ENCODE data around the gene CCDC78. TPM values are rescaled to one million over a fixed set of nuclear protein-coding genes. Genes with fewer than 3 reads are reported as not detected.

Gene CCDC78
- total and polyA plus RNA-seq, 2 donors (not counting 3 experiments of a cell fraction or from before 2014, with no cell fraction given), result 0.50 to 1.3 TPM

DNA sequence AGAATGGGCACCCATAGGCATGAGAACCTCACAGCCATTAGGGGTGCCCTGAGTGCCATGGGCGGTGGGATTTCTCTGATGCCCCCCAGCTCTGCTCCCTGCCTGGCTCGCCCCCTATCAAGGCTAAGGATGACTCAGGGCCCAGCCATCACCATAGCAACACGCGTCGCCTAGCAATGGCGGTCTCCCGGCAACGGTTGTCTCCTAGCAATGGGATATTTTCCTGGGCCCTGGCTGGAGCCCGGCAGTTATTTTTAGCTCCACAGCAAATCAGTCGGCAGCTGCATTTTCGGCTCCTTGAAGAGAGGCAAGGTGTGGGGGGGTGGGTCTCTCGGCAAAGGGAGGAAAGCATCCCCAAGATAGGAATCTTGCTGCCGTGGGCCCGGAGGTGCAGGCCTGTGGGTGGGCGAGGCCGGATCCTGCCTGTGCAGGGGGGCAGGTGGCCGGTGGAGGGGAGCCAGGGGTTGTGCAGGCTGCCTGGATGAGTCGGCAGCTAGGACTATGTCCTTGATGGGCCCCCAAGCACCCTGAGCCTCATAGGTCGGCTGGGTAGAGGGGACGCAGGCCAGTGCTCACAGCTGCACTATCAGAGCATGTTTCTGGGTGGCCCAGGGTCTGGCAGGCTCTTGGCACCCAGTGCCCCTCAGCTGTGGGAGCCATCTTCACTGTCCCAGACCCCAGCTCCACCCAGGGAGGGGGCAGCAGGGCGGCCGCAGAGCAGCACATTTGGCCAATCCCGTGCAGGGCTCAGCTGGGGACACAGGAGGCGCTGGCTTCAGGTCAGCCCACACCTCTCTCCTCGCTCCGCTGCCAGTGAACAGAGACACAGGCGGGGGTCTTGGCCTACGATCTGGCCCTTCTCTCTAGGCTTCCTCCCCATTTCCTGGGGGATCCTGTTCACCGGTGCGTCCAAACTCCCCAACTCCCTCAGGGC is 16.4 kb downstream of the CCDC78 start:
- H3K4me1 ChIP-seq (ENCODE audit: control insufficient read depth, extremely low read depth, insufficient read depth, low read length), result peaks cover 5% of the 10 kb centered on the region
- H2AFZ ChIP-seq (ENCODE audit: low read depth, low read length), result no peak overlapping the region
- ChIA-PET POLR2A (no interaction called here), CTCF (interaction anchor here (1.0 to 2.4 kb wide), 4 partner anchors 10 to 347 kb away, joined by 3 to 17 read pairs (median 4); partner anchors contain the start of gene WDR24)
- no peak overlapping the region for H3K27ac ChIP-seq (ENCODE audit: insufficient read depth, low read depth, low read length)
- H3K36me3 ChIP-seq (ENCODE audit: control insufficient read depth in 2 of 2, extremely low read depth in 1 of 2, insufficient read depth in 2 of 2, low read length in 2 of 2), result no peaks in the 10 kb centered on the region
- H3K9ac ChIP-seq (replicated peaks; ENCODE audit: extremely low read depth, insufficient read depth, low read length), result no peak overlapping the region
- peaks cover 14 to 22% of the 10 kb centered on the region in 2 experiments for H3K27me3 ChIP-seq (ENCODE audit: control insufficient read depth in 2 of 2, insufficient read depth in 2 of 2, low read length in 2 of 2)
- DNase-seq (ENCODE audit: low read depth, low spot score) (no peak), FAIRE-seq (no peak)
- H3K9me3 ChIP-seq (replicated peaks; ENCODE audit: control insufficient read depth, insufficient read depth, low read length), result no peaks in the 10 kb centered on the region
- H3K9me1 ChIP-seq (replicated peaks; ENCODE audit: control insufficient read depth, extremely low read depth, insufficient read depth, low read length), result no peaks in the 10 kb centered on the region
- no peak overlapping the region for H3K4me2 ChIP-seq (ENCODE audit: insufficient read depth, low read length)
- BruUV-seq (replicated peaks), result no TSS peak
- intact Hi-C loops (cut with micrococcal nuclease), result no loop called here
- H4K20me1 ChIP-seq (replicated peaks; ENCODE audit: control insufficient read depth, extremely low read depth, insufficient read depth, low read length), result no peaks in the 10 kb centered on the region
- no peak overlapping the region for H3K4me3 ChIP-seq (replicated peaks in 1 of 3; ENCODE audit: insufficient read depth in 1 of 3, low read depth in 1 of 3, low read length in 3 of 3)
- TF ChIP-seq EZH2 (IDR thresholded peaks at IDR 0.05; ENCODE audit: borderline replicate concordance, low read depth, low read length, severe bottlenecking), result no peak
- TF ChIP-seq POLR2AphosphoS5 (IDR thresholded peaks at IDR 0.05; ENCODE audit: insufficient read depth, low read depth, low read length), result no peak
- TF ChIP-seq, protein P1, sequence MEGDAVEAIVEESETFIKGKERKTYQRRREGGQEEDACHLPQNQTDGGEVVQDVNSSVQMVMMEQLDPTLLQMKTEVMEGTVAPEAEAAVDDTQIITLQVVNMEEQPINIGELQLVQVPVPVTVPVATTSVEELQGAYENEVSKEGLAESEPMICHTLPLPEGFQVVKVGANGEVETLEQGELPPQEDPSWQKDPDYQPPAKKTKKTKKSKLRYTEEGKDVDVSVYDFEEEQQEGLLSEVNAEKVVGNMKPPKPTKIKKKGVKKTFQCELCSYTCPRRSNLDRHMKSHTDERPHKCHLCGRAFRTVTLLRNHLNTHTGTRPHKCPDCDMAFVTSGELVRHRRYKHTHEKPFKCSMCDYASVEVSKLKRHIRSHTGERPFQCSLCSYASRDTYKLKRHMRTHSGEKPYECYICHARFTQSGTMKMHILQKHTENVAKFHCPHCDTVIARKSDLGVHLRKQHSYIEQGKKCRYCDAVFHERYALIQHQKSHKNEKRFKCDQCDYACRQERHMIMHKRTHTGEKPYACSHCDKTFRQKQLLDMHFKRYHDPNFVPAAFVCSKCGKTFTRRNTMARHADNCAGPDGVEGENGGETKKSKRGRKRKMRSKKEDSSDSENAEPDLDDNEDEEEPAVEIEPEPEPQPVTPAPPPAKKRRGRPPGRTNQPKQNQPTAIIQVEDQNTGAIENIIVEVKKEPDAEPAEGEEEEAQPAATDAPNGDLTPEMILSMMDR (IDR thresholded peaks at IDR 0.05; ENCODE audit: extremely low read depth in 1 of 2, insufficient read depth in 1 of 2, low read depth in 1 of 2, low read length in 2 of 2), result no peak
- peak; percentile 16 for TF ChIP-seq FOS (IDR thresholded peaks at IDR 0.05; ENCODE audit: borderline replicate concordance, insufficient read depth, low read length)
- no peak for TF ChIP-seq MYC (IDR thresholded peaks at IDR 0.05; ENCODE audit: low read depth, low read length)
- TF ChIP-seq, protein P2, sequence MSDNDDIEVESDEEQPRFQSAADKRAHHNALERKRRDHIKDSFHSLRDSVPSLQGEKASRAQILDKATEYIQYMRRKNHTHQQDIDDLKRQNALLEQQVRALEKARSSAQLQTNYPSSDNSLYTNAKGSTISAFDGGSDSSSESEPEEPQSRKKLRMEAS (IDR thresholded peaks at IDR 0.05; ENCODE audit: insufficient read depth, insufficient read length), result peak; percentile 34
- H3K79me2 ChIP-seq (ENCODE audit: control insufficient read depth, insufficient read depth, low read length), result no peaks in the 10 kb centered on the region
- dilution Hi-C loops (cut with MboI; ENCODE audit: extremely low pct_ligation_motif_present, low sequenced_read_pairs), result no loop called here
